GM19043 (cell line): ENCODE data around the gene TMEM200C.

Experiments
- ATAC-seq: cut with Tn5 transposase; IDR thresholded peaks from one replicate; pipeline ENCODE4 v1.9.1; 2021; ENCODE audit warnings: low read depth; ENCODE audit not compliant: unreplicated experiment

TMEM200C gene

GRCh38 chr18:5895299-5895875 is at the start of gene TMEM200C:
TMEM200C (minus strand) TSS chr18:5895522; CDS start chr18:5892063, 3,459 bp downstream.
- ATAC-seq: no peak

- no peak for ATAC-seq
Observed at GRCh38 chr18:5944448-5944847, 49.1 kb upstream of the TMEM200C start.

DNA sequence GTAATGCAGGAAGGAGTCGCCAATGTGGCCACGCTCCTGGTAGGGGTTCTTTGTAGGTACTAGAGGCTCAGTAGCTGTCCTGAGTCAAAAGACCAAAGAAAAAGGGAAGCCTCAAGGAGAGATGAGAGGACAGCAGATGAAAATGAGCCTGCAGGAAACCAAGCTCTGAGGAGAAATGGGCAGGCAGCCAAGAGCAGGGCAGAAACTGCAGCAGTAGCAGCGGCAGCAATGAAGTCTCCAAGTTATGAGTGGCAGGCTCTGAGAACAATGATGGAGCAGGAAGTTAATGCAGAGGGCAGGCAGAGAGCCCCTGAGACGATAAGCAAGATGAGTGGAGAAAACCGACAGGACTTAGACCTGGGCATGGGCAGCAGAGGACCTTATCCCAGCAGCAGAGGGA is 48.2 kb upstream of the TMEM200C start:
- no peak for ATAC-seq

DNA sequence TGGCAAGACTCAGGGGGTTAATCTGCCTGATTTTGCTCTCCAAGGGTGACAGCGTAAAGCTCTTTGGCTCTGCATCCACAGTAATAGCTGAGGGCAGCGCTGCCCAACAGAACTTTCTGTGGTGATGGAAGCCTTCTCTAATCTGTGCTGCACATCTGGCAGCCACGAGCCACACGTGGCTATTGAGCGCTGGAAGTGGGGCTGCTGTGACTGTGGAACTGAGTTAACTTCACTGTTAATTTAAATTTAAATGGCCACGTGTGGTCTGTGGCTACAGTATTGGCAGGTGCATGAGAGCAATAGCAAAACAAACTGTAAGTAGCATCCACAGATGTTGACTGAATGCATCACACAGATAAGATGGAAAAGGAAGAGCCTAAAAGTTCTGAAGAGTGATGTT is 47.3 kb upstream of the TMEM200C start:
- ATAC-seq: no peak

DNA sequence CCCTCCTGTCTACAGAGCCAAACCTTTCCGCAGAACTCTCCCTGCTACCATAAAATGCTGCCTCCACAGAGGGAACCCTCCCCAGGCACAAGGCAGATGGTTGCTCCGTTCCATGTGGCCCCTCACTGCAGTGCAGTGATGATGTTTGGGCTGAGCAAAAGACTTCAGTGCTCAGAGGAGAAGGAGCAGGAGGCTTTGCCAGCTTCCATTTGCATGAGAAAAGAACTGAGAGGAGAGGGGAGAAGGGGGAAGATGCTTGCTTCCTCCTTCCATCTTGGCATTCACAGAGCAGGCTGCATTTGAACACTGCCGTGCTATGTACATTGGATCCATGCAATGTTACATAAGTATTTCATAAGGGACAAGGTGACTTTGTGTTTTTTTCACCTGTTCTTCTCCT is 46.6 kb upstream of the TMEM200C start:
- ATAC-seq: no peak

GRCh38 chr18:5939801-5940667 is 44.7 kb upstream of the TMEM200C start:
- ATAC-seq: no peak

DNA sequence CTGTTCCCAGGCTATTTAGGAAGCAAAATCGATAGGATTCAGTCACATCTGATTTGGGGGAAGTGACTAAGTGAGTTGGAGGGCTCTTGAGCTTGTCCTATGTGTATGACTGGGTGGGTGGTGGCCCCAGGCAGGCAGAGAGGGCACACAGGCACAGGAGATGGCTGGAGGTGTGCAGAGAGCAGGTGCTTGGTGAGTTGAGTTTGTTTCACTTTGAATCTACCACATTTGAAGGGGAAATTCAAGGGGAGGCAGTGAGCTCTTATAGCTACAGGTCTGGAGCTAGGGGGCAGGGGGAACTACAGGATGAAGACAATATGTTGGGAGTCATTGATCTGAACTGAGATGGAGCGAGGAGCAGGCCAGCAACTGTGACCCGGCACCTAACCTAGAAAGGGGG is 42.5 kb upstream of the TMEM200C start:
- no peak for ATAC-seq

GRCh38 chr18:5937121-5937520 is 41.8 kb upstream of the TMEM200C start:
- ATAC-seq: no peak

DNA sequence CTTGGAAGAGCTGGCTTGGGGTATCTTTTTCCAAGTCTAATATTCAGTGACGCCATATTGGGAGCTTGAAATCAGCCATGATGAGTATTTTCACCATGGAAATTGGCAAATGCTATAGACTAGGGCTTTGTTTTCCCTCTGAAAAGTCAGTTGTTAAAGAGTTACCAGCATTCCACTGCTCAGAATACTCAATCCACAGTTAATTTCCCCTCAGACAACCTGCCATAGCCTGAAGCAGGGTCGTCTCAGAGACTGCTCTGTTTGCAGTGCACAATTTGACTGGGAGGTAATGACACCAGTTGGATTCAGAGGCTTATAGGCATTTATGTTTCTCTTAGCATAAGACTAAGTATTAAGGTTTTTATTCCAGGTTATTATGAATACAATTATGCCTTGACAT is 35.5 kb upstream of the TMEM200C start:
- no peak for ATAC-seq

GRCh38 chr18:5918205-5918858 is 23.0 kb upstream of the TMEM200C start:
- no peak for ATAC-seq

DNA sequence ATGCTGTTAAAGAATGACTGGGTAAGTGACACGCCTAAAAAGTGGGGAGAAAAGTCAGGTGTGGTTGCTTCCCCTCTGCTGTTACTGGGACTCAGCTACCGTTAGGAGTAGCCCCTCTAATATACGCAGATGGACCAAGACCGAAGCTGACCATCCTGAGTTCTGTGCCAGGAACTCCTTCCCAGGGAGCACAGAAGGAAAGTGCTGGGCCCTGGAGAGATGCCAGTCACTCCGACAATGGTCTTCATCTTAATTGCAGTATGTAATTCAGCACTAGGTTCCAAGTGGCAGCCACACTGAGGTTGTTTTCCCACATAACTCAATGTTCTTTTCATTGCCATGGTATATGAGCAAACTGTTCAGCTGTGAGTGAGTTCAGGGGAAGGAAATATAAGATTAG is 19.6 kb upstream of the TMEM200C start:
- no peak for ATAC-seq

DNA sequence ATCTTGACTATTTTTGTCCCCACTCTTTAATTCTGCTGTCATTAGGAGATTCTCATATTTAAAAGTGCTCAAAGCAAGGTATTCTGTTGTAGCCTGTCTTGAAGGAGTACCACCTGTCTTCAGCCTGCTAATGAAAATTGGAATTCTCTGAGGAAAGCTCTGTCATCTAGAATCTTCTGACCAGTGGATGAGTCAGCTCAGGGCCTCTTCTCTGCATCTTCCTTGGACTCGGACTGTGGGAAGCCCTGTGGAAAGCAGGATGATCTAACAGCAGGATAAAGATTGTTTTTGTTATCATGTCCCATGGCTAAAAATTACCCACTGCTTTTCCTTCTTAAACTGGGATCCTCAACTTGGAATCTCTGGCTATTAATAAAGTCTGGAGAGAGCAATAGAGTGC is 18.7 kb upstream of the TMEM200C start:
- no peak for ATAC-seq

DNA sequence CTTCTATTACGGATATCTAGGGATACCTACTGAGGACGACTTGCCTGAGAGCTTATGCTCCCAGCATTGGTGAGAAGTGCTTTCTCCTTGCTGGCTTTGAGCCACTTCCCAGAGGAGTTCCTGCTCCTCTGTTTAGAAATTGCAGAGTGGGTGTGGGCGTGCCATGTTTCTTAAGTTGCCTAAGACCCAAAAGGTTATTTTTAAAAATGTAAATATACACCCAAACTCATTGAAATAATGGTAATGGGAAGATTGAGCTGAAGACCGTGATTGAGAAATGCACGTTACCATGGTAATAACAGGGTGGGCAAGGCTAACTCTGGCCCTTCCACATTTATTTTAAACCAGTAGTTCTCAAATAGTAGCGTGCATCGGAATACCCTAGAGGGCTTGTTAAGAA is 17.2 kb upstream of the TMEM200C start:
- no peak for ATAC-seq

- no peak for ATAC-seq
Observed at GRCh38 chr18:5909125-5909524, 13.8 kb upstream of the TMEM200C start.

- no peak for ATAC-seq
Observed at GRCh38 chr18:5903386-5903785, 8.1 kb upstream of the TMEM200C start.

DNA sequence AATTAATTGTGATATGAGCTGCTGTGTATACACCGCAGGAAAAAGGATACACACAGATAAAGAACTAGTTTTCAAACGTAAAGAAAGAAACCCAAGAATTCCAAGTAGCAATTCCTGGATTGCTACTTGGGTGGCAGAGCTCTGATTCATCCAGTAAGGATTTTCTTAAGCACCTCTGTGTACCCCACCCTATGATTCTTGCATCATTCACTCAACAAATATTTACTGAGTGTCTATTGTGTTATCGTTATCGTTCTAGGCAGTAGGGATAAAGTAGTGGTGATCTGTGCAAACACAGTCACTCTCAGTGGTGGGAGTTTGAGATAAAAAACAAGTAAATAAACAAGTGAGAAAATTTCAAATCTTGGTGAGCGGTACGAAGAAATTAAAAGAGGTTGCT is 4.9 kb upstream of the TMEM200C start:
- ATAC-seq: no peak

GRCh38 chr18:5899835-5900234 is 4.5 kb upstream of the TMEM200C start:
- no peak for ATAC-seq

DNA sequence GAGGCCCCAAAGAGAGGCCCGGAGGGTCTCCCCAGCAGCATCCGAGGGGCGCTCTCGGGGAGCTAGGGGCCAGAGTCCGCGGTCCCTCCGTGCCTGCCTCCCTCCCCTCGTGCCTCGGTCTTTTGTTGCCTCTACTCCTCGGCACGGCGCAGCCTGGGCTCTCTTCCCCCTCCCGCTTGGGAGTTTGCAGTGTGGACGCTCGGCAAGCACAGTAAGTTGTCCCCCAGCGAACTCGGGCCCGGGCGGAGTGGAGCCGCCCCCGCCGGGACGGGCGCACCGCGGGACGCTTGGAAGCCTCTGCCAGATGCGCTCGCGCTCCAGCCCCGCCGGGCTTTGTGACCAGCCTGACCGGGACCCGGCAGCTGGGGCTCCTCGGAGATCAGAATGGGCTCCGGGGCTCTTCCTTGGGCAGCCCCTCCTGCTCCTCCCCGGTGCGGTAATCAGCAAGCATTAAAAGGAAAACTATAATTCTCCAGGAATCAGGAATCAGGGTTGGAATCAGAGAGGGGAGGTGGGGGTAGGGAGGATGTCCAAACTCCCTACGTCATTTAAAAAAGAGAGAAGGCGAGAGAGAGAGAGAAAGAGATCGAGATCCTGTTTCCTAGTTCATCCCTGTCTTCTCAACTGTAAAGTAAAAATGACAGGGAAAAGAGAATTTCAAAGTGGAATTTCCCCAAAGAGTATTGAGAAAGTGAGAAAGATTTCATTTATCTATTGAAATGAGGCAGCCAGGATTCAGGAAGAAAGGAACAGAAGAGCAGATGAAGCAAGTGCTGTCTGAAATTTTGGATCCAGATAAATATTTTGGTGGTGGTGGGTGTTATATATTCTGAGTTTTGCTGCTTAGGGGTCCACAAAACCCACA is 786 bp upstream of the TMEM200C start:
- no peak for ATAC-seq

DNA sequence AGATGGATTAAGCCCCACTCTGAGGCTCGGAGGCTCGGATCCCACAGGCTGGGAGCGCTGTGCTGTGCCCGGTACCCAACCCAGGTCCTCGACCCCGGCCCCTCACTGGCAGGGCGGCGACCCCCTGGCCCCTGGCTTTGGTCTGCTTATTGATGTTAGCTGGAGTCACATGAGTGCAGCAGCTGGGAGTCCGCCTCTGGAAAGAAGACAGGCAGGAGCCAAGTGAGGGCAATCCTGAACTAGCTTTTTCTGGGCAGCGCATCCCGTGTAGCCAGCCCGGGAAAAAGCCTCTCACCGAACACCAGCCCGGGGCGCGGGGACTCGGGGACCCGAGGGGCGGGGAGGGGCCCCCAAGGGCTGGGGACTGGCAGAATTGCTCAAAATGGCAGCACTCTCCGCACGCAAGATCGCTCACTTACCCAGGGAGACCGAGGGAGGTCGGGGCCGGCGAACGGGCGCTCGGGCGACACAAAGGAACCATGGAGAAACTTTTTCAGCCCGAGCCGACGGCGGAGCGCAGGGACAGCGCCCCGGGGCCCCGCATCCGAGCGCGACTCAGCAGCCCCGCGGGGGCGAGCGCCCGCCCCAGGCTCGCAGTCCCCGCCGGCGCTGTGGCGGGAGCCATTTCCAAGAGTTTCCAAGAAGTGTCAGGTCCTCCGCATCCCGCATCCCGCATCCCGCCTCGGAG is 567 bp downstream of the TMEM200C start:
- ATAC-seq: no peak

- no peak for ATAC-seq
Observed at GRCh38 chr18:5893956-5894610, 1.2 kb downstream of the TMEM200C start.
